ENCODE results near the gene MRPL43.

The MRPL43 gene

GRCh38 chr10:100993986-100994708 lies 6.8 kb upstream of the MRPL43 start:
- no peak for TF ChIP-seq BACH2 (CRISPR knock-in tag; IDR thresholded peaks at IDR 0.05; ENCODE audit: borderline replicate concordance)
- TF ChIP-seq CSRNP3 (CRISPR knock-in tag; IDR thresholded peaks at IDR 0.05), result no peak
- TF ChIP-seq ZNF565 (CRISPR knock-in tag; conservative IDR thresholded peaks at IDR 0.05; ENCODE audit: low read depth), result no peak
- TF ChIP-seq, protein P1, sequence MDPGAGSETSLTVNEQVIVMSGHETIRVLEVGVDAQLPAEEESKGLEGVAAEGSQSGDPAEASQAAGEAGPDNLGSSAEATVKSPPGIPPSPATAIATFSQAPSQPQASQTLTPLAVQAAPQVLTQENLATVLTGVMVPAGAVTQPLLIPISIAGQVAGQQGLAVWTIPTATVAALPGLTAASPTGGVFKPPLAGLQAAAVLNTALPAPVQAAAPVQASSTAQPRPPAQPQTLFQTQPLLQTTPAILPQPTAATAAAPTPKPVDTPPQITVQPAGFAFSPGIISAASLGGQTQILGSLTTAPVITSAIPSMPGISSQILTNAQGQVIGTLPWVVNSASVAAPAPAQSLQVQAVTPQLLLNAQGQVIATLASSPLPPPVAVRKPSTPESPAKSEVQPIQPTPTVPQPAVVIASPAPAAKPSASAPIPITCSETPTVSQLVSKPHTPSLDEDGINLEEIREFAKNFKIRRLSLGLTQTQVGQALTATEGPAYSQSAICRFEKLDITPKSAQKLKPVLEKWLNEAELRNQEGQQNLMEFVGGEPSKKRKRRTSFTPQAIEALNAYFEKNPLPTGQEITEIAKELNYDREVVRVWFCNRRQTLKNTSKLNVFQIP (CRISPR knock-in tag; IDR thresholded peaks at IDR 0.05; ENCODE audit: borderline replicate concordance, low read depth), result no peak
- TF ChIP-seq RARB (CRISPR knock-in tag; IDR thresholded peaks at IDR 0.05), result no peak
- TF ChIP-seq TCF4 (CRISPR knock-in tag; IDR thresholded peaks at IDR 0.05; ENCODE audit: borderline replicate concordance), result no peak
- TF ChIP-seq GLIS3 (CRISPR knock-in tag; IDR thresholded peaks at IDR 0.05), result no peak
- no peak for TF ChIP-seq SNAI2 (CRISPR knock-in tag; IDR thresholded peaks at IDR 0.05)
- no peak for TF ChIP-seq TOX (CRISPR knock-in tag; IDR thresholded peaks at IDR 0.05; ENCODE audit: borderline replicate concordance)
- no peak for TF ChIP-seq ZC3H10 (CRISPR knock-in tag; IDR thresholded peaks at IDR 0.05)
- no peak for TF ChIP-seq ZNF70 (CRISPR knock-in tag; IDR thresholded peaks at IDR 0.05)
- TF ChIP-seq ISL1 (CRISPR knock-in tag; IDR thresholded peaks at IDR 0.05), result no peak
- no peak for TF ChIP-seq CREB5 (CRISPR knock-in tag; IDR thresholded peaks at IDR 0.05; ENCODE audit: low read depth)
- TF ChIP-seq CSDC2 (CRISPR knock-in tag; IDR thresholded peaks at IDR 0.05), result no peak
- ATAC-seq, result no peak

DNA sequence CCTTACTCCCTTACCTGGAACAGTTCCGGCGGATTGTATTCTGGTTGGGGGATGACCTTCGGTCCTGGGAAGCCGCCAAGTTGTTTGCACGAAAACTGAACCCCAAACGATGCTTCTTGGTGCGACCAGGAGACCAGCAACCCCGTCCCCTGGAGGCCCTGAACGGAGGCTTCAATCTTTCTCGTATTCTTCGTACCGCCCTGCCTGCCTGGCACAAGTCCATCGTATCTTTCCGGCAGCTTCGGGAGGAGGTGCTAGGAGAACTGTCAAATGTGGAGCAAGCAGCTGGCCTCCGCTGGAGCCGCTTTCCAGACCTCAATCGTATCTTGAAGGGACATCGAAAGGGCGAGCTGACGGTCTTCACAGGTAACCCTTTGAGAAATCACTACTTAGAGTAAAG lies 1.8 kb upstream of the MRPL43 start:
- TF ChIP-seq PPARA (CRISPR knock-in tag; IDR thresholded peaks at IDR 0.05; ENCODE audit: borderline replicate concordance), result no peak

GRCh38 chr10:100988166-100988565 lies 869 bp upstream of the MRPL43 start:
- TF ChIP-seq, protein P2, sequence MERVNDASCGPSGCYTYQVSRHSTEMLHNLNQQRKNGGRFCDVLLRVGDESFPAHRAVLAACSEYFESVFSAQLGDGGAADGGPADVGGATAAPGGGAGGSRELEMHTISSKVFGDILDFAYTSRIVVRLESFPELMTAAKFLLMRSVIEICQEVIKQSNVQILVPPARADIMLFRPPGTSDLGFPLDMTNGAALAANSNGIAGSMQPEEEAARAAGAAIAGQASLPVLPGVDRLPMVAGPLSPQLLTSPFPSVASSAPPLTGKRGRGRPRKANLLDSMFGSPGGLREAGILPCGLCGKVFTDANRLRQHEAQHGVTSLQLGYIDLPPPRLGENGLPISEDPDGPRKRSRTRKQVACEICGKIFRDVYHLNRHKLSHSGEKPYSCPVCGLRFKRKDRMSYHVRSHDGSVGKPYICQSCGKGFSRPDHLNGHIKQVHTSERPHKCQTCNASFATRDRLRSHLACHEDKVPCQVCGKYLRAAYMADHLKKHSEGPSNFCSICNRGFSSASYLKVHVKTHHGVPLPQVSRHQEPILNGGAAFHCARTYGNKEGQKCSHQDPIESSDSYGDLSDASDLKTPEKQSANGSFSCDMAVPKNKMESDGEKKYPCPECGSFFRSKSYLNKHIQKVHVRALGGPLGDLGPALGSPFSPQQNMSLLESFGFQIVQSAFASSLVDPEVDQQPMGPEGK (CRISPR knock-in tag; IDR thresholded peaks at IDR 0.05; ENCODE audit: borderline replicate concordance), result no peak
- ATAC-seq, result no peak

More for the DNA sequence above, 1.8 kb upstream of the MRPL43 start:
- no peak for ATAC-seq

DNA sequence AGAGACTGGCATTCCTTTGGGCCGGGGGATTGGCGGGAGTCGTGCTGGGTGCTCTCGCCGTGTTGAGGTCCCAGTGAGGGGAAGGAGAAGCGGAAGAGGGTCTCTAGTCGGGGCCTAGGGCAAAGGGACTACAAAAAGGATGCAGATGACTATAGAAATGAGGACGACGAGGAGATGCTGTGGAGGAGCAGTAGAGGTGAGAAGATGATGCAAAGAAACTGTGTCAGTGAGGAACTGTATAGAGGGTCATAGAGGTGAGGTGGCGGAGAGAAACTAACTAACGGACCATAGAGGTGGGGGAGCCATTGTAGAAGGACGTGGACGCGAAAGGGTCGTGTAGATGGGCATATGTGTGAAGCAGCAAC lies 370 bp upstream of the MRPL43 start:
- ATAC-seq, result peak; percentile 20
- TF ChIP-seq TOX (CRISPR knock-in tag; IDR thresholded peaks at IDR 0.05; ENCODE audit: borderline replicate concordance) (no peak), RARB (CRISPR knock-in tag; IDR thresholded peaks at IDR 0.05) (no peak), ZFP30 (CRISPR knock-in tag; IDR thresholded peaks at IDR 0.05) (no peak), ZNF8 (CRISPR knock-in tag; IDR thresholded peaks at IDR 0.05) (no peak), ZNF70 (CRISPR knock-in tag; IDR thresholded peaks at IDR 0.05) (no peak), ZC3H10 (CRISPR knock-in tag; IDR thresholded peaks at IDR 0.05) (no peak), ARNTL (CRISPR knock-in tag; IDR thresholded peaks at IDR 0.05; ENCODE audit: borderline replicate concordance, low read depth) (no peak), ZFP3 (CRISPR knock-in tag; IDR thresholded peaks at IDR 0.05) (no peak), ESRRG (CRISPR knock-in tag; IDR thresholded peaks at IDR 0.05) (no peak), BACH2 (CRISPR knock-in tag; IDR thresholded peaks at IDR 0.05; ENCODE audit: borderline replicate concordance) (no peak), CSRNP3 (CRISPR knock-in tag; IDR thresholded peaks at IDR 0.05) (no peak), GLIS3 (CRISPR knock-in tag; IDR thresholded peaks at IDR 0.05) (no peak)
- TF ChIP-seq, protein P2 (CRISPR knock-in tag; IDR thresholded peaks at IDR 0.05; ENCODE audit: borderline replicate concordance), result no peak
- TF ChIP-seq, protein P3, sequence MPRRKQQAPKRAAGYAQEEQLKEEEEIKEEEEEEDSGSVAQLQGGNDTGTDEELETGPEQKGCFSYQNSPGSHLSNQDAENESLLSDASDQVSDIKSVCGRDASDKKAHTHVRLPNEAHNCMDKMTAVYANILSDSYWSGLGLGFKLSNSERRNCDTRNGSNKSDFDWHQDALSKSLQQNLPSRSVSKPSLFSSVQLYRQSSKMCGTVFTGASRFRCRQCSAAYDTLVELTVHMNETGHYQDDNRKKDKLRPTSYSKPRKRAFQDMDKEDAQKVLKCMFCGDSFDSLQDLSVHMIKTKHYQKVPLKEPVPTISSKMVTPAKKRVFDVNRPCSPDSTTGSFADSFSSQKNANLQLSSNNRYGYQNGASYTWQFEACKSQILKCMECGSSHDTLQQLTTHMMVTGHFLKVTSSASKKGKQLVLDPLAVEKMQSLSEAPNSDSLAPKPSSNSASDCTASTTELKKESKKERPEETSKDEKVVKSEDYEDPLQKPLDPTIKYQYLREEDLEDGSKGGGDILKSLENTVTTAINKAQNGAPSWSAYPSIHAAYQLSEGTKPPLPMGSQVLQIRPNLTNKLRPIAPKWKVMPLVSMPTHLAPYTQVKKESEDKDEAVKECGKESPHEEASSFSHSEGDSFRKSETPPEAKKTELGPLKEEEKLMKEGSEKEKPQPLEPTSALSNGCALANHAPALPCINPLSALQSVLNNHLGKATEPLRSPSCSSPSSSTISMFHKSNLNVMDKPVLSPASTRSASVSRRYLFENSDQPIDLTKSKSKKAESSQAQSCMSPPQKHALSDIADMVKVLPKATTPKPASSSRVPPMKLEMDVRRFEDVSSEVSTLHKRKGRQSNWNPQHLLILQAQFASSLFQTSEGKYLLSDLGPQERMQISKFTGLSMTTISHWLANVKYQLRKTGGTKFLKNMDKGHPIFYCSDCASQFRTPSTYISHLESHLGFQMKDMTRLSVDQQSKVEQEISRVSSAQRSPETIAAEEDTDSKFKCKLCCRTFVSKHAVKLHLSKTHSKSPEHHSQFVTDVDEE (CRISPR knock-in tag; IDR thresholded peaks at IDR 0.05), result no peak
